ENCODE results near the gene SFTPD.
"Not testable (repeated sequence)": the region's sequence is repeated elsewhere in the genome, so short reads cannot be mapped to it uniquely, and the experiment has no call there.

The SFTPD gene

DNA sequence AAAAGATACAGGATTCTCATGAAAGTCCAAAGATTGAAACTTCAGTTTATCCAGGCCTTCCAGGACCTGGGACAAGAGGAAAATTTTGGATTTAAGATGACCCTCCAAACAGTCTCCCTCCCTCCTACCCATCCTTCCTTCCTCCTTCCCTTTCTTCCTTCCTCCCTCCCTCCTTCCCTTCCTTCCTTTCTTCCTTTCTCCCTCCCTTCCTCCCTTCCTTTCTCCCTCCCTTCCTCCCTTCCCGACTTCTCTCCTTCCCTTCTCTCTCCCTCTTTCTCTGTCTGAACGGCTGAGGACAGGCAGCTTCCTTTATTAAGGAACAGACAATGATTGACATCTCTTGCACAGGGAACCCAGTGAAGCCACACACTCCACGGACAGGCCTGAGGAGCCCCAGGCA, 23.3 kb downstream of the SFTPD start:
- no peak for DNase-seq (ENCODE audit: low read depth, low spot score)

GRCh38 chr10:79923669-79924068, 25.2 kb downstream of the SFTPD start:
- DNase-seq (ENCODE audit: low read depth, low spot score) = no peak

GRCh38 chr10:79923145-79923544, 25.8 kb downstream of the SFTPD start:
- no peak for DNase-seq (ENCODE audit: low read depth, low spot score)

GRCh38 chr10:79922011-79922412, 26.9 kb downstream of the SFTPD start:
- DNase-seq (ENCODE audit: low read depth, low spot score) = not testable (repeated sequence)

GRCh38 chr10:79915838-79916237, 33.1 kb downstream of the SFTPD start:
- not testable (repeated sequence) for DNase-seq (ENCODE audit: low read depth, low spot score)

DNA sequence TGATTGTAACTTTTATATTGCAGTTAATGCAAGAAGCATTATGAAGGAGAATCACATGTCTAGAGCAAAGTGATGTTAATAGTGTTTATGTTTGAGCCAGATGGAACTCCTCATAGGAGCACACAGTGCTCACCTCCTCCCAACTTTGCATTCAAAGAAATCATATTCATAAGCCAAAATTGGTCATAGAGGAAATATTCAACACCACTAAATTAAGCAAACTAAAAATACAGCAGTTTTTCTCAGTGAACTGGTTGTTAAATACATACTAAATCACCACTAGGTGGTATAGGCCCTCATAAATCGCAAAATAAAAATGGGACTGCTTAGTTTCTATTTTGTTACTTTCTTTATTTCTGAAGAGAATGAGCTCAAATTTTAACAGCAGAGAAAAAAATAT, 34.4 kb downstream of the SFTPD start:
- DNase-seq (ENCODE audit: low read depth, low spot score) = not testable (repeated sequence)

- no peak for DNase-seq (ENCODE audit: low read depth, low spot score)
Measured at GRCh38 chr10:79910836-79911235, 38.1 kb downstream of the SFTPD start.

GRCh38 chr10:79910344-79910743, 38.6 kb downstream of the SFTPD start:
- DNase-seq (ENCODE audit: low read depth, low spot score) = no peak

DNA sequence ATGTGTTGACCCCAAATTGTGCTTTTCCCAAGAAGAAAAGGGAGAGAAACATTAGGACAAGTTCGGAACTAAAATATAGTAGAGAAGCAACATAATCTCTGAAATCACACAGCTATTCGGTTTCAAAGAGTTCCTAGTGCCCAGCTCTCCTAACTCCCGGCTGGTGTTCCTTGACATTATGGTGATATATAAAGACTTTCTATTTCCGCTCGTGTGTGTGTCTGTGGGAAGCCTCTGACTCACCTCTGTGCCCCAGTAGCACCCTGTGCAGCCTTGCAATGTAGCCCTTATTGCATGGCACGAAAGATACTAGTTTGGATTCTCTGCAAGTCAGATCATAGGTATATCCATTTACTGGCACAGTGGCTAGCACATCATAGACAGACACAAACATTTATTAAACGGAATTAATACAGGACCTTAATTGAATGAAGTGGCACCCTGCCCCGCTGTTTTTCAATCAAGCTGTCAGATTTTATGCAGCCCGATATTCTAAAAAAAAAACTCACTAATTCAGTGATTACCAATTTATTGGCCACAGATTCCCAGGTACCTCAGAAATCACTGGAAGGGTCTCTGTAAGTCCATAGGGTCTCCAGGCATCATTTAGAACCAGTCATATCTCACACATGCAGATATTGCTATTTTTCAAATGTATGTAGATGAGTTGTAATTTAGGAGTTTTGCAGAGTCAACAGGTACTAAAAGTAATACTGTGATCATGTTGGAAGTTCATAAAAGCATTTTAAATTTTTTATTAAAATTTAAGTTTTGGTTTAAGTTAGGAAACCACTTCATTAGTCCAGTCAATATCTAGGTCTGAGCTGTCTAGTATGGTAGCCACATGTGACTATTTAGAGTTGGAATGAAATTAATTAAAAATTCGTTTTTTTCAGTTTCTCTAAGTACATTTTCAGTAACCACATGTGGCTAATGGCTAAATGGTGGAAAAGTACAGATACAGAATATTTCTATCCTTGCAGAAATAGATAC, 43.3 kb downstream of the SFTPD start:
- DNase-seq (ENCODE audit: low read depth, low spot score) = no peak

DNA sequence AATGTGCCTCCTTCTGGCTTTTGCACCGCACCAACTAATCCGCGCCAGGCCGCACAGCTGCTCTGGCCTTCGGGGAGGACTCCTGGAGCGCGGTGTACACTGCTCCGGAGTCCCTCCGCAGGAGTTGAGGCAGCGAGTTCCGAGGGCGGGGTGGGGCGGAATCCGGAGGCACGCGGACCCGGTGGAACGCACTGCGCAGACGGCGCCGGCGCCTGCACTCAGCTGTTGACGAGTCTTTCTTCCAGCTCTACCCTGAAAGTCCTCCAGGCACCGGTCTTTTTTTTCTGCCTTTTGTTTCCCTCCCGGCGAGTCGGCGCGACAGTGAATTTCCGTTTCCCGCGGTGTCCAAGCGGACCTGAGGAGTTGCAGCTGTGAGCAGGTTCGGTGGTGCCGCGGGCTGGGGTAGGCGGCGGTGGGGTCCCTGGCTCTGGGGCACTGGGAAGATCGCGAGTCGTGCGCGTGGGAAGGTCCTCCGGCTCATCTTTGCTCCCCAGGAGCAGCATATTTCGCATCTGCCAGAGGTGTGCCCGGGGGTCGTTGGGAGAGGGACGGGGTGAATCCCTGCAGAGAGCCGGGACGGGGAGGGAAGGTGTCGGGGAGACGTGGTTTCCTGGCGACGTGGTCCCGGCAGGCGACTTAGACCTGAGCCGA, 44.1 kb downstream of the SFTPD start:
- no peak for DNase-seq (ENCODE audit: low read depth, low spot score)

DNA sequence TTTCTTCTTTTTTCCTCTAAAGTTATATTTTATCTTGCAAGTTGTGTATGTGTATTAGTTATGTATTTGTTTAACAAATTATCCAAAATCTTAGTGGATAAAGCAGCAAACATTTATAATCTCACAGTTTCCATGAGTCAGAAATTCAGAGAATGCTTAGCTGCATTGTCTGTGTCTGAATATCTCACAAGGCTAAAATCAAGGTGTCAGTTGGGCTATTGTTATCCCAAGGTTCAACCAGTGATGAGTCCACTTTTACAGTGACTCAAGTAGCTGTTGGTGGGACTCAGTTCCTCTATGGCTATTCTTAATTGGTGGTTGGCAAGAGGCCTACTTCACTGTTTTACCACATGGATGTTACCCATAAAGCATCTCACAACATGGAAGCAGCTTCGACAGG, 47.3 kb downstream of the SFTPD start:
- DNase-seq (ENCODE audit: low read depth, low spot score) = not testable (repeated sequence)

GRCh38 chr10:79898597-79899325, 50.1 kb downstream of the SFTPD start:
- DNase-seq (ENCODE audit: low read depth, low spot score) = no peak

DNA sequence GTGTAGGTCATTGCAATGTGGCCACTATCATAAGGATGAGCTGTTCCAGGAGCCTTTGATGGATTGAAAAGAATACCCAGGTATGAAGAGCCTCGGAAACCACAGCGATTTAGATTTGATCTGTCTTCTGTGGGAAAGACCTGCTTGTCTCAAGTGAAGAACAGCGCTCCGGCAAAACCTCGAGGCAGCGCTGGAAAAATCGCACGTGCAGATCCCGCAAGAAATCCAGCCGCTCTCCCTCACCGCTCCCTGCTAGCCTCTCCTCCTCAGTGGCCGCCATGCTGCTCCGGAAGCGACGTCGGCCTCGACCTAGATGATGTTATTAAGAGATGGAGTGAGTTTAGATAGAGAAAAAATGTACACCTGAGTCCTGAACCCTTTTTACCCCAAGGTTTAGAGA, 56.0 kb downstream of the SFTPD start:
- DNase-seq (ENCODE audit: low read depth, low spot score) = not testable (repeated sequence)

DNA sequence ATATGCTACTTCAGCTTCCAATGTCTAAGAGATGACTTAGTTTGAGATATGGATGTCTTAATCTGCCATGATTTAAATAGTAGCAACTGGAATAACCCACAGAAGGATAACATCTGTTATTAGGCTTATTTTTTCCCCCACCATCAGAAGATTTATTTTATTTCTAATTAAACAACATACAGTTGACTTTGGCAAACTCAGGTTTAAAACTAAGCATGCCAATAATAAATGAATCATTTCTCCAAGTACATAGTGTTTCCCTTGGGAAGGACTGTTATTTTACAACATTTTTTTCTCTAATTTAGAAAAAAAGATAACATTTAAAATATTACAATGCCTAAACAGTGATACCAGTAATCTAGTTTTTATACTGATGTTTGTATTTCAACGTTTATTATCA, 58.4 kb downstream of the SFTPD start:
- no peak for DNase-seq (ENCODE audit: low read depth, low spot score)

DNA sequence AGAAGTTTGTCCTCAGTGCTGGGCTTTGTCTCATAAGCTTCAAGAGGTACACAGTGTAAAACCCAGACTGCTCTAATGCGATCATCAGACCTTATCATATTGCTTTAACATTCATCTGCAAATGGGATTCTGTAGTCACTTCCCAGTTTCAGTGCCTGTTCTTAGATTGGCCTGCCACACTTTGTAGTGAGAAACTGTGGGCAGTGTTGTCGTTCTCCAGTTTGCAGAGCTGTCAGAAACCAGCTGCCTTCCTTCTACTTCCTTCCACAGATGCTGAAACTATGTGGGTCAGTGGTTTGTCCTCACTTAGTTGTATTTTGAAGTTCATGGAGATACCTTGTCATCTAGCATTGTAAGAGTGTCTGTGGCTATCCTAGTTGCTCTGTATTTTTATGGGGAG, 59.9 kb downstream of the SFTPD start:
- not testable (repeated sequence) for DNase-seq (ENCODE audit: low read depth, low spot score)

Data from activated CD4-positive, CD25-positive, alpha-beta regulatory T cell treated with anti-CD3 and anti-CD28 coated beads, Interleukin-2, amount 50 U/mL, for 16 hours (primary cell).